NCI-H2171 (cell line): ENCODE measurements around the gene PLA1A.

ENCODE experiments used
- DNase-seq: peaks from one replicate; lab custom pipeline; 2025; lab: John Stamatoyannopoulos, UW

The PLA1A gene

DNA sequence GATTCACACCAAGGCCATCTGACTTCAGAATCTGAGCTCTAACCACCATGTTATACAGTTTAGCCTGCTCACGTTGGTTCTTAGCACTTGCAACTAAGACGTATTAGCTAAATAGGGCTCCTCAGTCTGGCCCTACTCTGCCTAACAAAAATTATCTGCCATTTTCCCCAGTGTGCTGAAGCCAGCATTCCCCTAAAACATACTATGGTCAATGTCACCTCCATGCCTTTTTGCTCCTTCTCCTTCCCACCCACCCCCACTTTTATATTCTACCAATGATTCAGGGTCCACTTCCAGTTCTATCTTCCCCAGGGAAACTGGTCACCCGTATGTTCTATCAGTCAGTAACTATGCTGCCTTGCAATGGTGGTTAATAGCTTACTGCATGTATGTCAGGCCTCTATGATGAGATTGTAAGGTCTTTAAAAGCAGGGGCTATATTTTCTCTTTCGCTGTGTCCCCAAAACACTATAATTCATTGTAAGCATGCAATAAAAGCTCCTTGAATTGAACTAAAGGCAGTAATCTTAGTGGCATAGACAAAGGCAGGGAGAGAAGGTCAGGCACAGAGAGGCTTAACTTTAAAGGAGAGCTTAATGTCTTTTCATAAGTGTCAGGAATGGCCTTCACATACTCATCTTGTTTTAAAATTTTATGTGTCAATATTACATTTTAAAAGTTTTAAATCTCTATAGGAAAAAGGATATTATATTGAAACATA lies 39.4 kb downstream of the PLA1A start:
- no peak for DNase-seq

DNA sequence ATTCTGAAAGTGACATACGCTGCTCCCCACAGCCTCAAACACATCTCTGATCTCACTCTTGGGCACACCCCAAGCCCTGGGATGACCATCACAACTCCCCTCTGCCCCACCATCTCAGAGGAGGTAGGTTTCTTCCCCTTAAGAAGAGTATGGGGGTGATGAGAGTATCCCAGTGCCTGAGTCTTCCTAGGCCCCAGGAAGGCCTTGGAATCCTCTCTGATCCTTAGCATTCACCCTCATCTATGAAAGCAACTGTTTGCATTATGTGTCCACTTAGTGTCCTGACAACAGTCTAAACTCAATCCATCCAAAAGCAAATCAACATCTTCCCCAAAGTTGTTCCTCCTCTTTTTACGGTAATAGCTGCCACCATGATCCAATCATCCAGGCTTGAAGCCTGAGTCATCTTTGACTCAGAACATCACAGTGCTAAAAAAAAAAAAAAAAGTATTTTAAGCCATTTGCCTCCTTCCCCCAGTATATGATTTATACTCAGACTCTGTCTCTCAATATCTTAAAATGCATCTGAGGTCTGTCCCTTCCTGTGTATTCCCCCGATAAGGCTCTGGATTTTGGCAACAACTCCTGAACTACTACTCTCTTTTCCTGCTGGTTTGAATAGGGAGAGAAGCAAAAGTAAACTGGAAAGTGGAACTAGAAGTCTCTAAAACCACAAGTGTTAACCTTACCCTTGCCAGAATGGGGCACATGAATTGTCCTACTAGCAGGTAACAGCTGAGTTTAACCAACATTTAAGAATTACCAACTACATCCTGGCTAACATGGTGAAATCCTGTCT lies 40.2 kb downstream of the PLA1A start:
- no peak for DNase-seq

DNA sequence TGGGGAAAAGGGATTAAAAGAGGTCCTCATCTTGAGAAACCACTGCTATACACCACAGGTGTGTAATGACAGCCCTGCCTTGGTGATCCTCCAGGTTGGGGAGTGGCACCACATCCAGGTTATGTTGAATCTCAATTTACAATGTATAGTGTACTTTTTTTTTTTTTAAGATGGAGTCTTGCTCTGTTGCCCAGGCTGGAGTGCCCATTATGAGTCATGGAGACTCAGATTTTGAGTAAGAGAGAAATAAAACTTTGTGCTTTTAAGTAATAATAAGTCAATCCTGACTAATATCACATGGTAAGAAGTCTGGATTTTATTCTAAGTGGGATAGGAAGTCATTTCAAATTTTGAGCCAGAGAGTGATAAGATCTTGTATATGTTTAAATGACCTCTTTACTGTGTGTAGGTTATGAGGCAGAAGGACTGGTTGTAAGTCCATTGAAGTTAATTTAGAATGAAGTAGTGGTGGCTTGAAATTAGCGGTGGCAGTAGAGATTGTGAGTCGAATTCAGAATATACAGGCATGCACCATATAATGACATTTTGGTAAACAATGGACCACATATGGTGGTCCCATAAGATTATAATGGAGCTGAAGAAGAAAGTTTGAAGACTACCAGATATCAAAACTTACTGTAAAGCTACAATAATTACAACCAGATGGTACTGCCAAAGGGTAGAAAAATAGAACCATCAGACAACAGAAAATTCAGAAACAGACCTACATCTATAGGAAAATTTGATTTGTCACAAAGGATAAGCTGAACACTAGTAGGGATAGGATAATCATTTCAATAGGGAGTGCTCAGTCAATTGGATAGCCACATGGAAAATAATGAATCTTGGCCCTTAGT lies 42.0 kb downstream of the PLA1A start:
- DNase-seq: no peak

DNA sequence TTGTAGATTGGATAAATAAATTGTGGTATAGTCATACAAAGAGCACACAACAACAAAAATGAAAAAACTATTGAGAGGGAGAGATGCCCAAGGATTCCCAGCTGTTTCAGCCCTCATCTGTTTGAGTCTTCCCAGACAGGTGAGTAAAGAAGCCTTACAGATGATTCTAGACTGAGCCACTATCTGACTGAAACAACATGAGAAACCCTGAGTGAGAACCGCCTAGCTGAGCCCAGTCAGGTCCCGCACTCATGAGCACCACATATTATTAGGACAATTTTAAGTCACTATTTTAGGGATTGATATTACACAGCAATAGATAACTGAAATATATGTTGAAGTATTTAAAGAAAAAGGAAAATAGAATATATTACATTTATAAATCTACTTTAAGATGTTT lies 43.7 kb downstream of the PLA1A start:
- no peak for DNase-seq

DNA sequence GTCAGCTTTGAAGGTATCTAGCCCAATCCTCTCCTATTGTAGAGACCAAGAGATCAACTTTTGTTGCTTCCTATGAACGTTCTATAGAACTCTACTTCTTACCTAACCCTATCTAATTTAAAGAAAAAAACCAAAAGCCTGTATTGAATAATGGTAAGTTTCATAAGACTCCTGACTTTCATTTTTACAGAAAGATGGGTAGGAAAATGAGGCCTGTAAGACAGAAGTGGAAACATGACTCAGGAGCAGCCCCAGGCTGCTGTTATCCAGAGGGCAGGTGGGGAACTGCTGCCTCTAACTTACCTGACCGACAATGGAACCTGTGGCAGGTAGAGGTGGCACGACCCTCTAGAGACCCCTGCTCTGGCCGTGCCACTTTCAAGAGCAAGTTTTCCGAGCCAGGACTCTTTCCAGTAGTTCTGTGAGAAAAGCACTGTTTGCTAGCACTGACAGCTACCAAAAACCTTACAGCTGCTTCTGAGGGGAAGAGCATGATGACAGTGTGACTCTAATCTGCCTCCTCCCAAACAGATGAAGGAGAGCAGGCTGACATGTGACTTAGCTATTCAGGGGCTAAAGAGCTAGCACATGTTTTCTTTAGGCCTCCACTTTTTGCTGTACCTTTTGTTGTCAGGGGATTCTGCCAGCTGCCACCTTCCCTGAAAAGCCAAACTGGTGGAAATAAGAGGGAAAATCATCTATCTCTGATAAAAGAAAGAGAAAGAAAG lies 45.2 kb downstream of the PLA1A start:
- no peak for DNase-seq

DNA sequence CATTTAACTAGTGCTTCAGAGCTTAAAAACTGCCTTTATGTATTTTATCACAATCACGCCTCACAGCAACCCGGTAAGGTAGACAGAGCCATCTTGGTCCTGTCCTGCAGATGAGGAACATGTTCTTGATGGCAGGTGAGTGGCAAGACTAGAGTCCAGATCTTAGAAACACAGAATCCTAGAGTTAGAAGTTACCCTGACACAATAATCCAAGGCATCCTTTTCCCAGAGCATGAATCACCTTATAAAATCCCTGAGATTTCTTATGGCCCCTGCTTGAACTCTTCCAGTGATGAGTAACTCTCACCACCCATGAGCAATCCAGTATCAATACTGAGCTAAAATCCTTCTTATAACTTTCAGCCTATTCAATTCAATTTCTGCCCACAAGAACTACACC lies 45.8 kb downstream of the PLA1A start:
- no peak for DNase-seq

DNA sequence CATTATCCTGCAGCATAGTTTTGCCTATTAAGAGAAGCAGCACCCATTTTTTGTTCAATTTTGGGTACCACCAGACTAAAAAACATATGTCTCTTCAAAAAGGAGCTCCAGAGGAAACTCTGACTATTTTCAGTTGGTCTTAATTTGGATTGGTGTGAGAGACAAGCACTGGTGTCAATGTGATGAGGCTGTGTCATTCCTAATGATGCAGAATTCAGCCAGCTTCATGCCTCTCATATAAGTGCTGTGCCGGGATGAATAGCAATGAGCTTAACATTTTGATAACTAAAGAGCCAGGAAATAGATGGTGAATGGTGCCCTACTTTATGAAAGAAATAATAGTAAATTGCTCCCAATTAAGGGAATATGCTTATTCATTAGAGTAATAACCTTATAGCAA lies 46.8 kb downstream of the PLA1A start:
- DNase-seq: no peak

DNA sequence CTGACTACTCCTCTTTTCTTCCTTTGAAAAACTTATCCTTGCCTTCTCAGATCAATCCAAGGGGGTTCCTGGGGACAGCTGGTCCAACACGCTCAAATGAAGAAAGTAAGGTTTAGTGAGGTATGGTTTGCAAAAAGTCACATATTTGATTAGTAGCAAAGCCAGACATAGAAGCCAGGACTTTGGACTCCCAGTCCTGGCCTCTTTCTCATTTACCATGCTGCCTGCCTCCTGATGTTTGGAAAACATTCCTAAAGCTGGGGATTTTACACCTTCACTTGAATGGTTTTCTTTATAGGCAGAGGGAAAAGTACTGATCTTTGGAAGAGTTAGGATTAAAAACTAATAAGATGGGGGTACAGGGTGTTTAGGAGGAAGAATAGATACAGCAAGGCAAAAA lies 48.1 kb downstream of the PLA1A start:
- no peak for DNase-seq

DNA sequence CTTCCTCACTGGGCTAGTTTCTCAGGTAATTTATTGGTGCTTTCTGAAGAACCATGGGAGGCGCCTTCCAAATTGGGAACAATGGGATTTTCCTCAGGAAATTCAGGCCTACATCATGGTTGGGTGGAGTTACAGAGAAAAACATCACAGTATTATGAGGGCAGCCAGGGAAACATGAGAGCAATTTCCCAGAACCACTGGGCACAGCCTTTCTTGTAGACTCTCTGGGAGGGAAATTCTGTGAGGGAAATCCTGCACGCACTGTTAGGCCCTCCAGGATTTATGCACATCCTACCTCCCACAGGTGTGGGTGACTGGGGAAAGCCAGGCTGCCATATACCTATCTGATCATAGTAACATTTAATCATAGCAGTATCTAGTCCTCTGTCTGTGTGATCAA lies 49.5 kb downstream of the PLA1A start:
- no peak for DNase-seq

DNA sequence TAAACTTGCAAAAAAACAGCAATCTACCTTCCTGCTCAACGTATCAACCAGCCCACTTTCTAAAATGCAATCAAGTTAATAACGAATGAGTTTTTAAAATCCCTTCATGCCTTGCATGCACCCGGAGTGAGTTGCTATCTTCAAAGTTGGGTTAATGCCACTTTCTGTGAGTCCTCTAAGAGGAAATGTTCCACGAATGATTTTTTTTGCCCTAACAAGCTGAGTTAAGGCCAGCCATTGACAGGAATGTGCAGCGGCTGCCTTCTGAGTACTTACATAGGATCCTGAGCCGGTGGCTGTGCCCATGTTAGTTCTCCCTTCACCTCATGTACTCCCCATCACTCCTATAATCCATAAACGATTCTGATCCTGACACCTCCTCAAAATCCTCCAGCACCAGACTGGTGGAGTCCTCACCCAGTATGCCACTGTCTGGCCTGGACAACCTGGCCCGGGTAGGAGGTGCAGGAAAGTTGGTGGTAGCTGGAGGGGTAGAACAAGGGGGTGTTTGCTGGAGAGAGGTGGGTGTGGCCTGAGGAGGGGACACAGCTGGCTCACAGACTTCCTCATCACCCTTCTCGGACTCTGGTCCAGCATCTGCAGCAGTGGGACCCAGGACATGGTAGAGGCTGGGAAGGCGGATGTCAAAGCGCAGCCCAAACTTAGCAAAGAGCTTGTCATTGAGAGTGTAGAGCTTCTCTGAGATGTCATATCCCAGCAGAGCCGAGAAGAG lies 50.3 kb downstream of the PLA1A start:
- DNase-seq: no peak

DNA sequence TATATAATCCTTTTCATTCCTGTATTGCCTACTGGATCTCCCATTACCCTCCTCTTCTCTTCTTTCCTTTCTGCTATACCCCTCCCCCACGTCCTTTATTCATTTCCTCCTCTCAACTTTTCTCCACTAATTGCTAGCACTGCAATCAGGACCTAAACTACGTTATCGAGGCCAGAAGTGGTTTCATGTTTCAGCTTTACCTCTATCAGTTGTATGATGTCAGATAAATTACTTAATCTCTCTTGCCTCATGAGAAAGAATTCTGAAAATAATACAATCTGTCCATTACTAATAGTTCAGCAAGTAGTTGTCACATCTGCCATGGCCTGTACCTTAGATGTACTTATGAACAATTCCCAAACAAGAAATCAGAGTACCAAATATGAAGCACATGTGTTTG lies 52.1 kb downstream of the PLA1A start:
- DNase-seq: no peak

DNA sequence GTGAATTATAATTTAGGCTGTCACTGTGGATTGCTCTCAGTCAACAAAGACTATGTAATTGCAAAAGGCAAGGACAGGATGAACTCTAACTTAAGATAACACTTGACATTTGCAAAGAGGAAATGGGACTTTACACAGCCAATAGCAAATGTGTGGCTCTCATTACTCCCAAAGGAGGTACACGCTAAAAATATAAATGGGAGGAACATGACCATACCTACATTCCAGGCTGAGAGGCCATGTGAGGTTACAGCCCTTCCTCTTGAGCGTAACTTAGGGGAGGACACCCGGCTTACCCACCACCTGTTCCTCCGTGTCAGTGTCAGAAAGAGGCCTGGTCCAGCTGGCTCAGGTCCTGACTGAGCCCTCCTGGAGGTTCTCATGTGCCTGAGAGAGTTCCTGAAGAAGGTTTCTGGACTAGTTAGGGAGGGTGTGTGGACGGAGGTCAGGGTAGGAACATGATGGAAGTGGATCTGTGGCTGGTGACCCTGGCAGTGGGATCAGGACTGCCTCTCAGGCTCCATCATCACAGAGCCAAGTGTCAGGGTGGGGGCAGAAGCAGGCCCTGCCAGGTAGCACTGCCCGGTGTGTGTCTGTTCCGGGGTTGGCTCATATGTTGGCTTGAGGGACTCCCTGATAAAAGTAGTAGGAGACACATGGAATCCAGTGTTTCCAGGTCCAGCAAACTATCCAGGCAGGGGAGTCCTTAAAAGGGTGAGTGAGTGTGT lies 54.8 kb downstream of the PLA1A start:
- DNase-seq: no peak

DNA sequence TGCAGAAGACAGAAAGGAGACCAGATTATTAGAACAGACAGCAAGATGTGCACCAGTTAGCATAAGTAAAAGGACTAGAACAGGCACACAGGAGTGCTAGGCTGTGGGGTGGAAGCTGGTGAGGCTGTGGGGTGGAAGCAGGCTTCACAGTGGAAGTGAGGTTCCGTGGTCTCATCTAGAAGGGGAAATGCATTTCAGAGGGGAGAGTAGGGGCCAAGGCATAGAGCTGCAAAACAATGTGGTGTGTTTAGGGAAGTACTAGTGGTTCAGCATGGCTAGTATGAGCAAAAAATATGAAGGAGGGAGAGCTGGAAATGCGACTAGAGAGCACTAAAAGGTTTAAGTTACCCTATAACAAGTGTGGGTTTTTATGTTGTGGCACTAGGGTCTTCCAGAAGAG lies 56.2 kb downstream of the PLA1A start:
- no peak for DNase-seq

DNA sequence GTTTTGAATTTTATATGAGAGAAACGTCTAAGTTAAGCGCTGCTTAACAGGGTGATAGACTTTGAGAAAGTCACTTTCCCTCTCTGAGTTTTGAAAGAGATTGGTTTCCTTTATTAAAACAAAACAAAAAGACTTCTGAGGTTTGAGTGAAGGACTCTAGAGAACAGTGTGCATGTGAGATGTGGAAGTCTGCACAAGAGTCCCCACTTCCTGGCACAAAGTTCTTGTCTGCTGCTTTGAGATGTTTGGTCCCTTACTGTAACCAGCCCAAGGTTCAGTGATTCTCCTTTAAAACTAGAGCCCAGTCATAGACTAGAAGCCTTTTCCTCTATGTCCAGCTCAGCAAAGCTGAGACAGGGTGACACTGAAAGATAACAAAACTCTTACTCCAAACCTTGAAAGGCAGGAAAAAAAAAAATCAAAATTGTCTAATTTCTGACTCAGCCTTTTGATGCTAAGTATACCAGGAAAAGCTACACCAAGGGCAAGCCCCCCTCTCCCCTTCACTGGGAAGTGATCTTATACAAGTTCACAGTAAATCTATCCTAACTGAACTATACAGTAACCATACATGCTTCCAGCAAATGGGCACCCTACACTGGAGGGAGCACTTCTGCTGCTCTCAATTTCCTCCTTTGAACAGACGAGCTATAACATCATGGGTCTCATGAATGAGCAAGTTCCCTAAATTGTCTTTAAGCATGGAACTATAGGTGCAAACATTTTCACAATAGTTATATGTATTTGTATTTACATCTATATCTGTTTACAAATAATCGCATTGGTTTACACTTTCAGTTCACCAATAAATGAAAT lies 60.4 kb downstream of the PLA1A start:
- DNase-seq: no peak

DNA sequence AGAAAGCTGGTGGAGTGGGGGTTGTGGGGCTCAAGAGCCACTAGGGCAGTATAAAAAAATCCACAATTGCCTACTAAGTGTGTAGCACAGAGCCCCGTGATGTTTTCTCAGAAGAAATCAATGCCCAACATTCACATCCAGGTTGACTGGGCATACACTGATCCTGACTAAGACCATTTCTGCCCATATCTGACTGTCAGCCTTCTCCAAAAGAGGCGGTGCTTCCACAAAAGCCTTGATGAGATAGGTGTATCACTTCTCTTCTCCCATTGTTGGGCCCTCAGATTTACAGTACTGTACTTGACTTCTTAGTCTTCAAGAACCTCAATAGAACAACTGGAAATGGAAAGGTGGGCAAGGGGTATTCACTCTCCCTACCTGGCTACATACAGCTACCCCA lies 61.3 kb downstream of the PLA1A start:
- DNase-seq: no peak

DNA sequence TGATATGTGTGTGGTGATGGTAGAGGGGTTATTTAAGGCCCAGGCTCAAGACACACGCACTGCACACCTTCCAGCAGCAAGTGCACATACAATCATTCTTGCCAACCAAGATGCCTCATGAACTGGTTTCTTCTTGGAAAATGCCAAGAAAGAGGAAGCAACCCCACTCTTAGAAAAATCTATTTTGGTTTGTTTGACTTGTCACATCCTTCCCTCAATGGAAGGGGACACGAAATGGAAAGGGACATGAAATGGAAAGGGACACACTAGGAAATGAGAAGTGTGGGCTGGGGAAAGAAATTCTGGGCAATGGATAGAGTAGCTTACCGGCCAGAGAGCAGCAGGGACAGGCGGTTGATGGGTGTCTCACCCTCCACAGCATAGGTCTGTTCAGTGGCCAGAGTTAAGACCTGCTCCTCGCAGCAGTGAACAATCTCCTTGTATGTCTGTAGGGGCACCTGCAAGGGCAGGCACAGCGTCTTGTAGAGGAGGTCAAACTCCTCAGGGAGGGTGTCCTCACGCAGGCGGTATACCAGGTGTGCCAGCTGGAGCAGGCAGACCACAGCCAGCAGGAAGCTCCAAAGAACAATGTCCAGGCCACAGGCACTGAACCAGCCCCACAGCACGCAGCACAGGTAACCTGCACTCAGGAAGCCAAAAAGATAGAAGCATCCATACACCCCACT lies 62.1 kb downstream of the PLA1A start:
- DNase-seq: no peak

DNA sequence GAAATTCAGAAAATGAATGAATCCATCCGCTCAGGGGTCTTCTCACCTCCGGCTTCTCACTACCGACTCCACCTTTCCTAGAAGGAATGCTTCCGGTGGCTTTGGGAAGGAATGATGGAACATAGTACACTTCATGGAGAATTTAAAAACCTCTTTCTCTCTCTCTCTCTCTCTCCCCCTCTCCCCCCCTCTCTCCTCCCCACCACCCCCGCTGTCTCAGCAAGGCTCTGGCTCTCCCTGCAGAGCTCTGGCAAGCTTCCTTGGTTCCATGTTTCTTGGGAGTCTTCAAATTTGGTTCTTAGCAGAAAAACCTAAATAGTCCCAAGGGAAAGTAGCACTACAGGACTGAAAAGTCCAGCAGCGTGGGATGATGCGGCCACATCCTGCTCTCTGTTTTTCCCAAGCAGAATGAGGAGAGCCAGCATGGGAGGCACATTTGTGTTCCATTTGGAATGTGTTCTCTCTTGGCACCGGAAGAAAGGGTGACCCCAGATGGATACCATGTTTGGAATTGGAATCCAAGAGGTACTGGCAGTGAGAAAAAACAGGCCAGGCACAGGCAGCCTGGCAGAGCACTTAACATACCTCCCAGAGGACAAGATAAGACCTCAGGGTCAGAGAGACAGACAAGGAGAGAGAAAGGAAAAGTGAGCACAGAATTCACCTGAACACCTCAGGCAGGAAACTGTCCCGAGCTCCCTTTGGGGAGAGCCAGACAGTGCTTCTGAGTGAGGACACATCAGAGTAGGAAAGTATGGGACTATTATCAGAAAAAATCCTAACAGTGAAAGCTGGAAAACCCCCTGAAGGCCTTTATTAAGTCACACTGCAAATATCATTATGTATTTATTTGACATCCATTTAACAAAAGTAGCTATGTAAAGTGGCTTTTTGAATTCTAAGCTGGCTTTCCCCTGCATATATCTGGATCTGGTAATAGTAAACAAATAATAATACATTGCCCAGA lies 63.1 kb downstream of the PLA1A start, which contains the start of gene POPDC2:
POPDC2 (minus strand) TSS at position 116 of the 967 bp plus-strand sequence. CDS start 166 bp downstream, outside the sequence.
- DNase-seq: no peak
